NB4 (cell line): ENCODE data around the gene CATSPERB.

Experiments used
- MYC ChIP-seq: IDR thresholded peaks from 2 replicates; pipeline ENCODE4 v1.6.1; 2011; ENCODE audit warnings: low read depth, low read length
- POLR2A ChIP-seq: IDR thresholded peaks from 2 replicates; pipeline ENCODE4 v1.6.1; 2011; ENCODE audit warnings: mild to moderate bottlenecking; ENCODE audit not compliant: insufficient read length; ENCODE audit errors: extremely low read depth
- TF ChIP-seq, protein P1 (sequence below): IDR thresholded peaks from one replicate; pipeline ENCODE4 v1.5.1; 2012; ENCODE audit warnings: low read depth, low read length
- TF ChIP-seq, protein P2 (sequence below): IDR thresholded peaks from 2 replicates; pipeline ENCODE4 v1.6.1; 2011; ENCODE audit warnings: low read depth, low read length

- TF ChIP-seq, protein P1, sequence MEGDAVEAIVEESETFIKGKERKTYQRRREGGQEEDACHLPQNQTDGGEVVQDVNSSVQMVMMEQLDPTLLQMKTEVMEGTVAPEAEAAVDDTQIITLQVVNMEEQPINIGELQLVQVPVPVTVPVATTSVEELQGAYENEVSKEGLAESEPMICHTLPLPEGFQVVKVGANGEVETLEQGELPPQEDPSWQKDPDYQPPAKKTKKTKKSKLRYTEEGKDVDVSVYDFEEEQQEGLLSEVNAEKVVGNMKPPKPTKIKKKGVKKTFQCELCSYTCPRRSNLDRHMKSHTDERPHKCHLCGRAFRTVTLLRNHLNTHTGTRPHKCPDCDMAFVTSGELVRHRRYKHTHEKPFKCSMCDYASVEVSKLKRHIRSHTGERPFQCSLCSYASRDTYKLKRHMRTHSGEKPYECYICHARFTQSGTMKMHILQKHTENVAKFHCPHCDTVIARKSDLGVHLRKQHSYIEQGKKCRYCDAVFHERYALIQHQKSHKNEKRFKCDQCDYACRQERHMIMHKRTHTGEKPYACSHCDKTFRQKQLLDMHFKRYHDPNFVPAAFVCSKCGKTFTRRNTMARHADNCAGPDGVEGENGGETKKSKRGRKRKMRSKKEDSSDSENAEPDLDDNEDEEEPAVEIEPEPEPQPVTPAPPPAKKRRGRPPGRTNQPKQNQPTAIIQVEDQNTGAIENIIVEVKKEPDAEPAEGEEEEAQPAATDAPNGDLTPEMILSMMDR: no peak
- TF ChIP-seq, protein P2, sequence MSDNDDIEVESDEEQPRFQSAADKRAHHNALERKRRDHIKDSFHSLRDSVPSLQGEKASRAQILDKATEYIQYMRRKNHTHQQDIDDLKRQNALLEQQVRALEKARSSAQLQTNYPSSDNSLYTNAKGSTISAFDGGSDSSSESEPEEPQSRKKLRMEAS: no peak
- TF ChIP-seq POLR2A: no peak
- TF ChIP-seq MYC: no peak
These were observed 4.8 kb downstream of the CATSPERB start for GRCh38 chr14:91727121-91727520.
